Neural progenitor cell (in vitro differentiated cells): Measurements from ENCODE around the gene ZFP3. TPM values are rescaled to one million over a fixed set of nuclear protein-coding genes. Genes with fewer than 3 reads are reported as not detected.
A peak's percentile ranks its signal among the peaks of the same experiment; 100 is the strongest.
"Not testable (repeated sequence)": the region's sequence is repeated elsewhere in the genome, so short reads cannot be mapped to it uniquely, and the experiment has no call there.

Experiments used
- DNase-seq: peaks from one replicate; pipeline ENCODE4 v3.0.0-alpha.2; 2016; ENCODE audit warnings: low spot score
- H2AFZ ChIP-seq: fragments of 200-600 bp; sonication (generic); replicated peaks from 2 replicates; pipeline ENCODE4 v1.6.1; 2016; ENCODE audit warnings: antibody characterized with exemption
- H3F3A ChIP-seq: fragments of 200-600 bp; sonication (generic); 2 replicates; pipeline ENCODE4 v1.6.1; 2016; ENCODE audit warnings: antibody characterized with exemption, low read depth
- H3K27ac ChIP-seq: fragments of 200-600 bp; sonication (generic); 2 replicates; pipeline ENCODE4 v1.5.1; 2016; ENCODE audit warnings: mild to moderate bottlenecking
- H3K27me3 ChIP-seq: fragments of 200-600 bp; sonication (generic); 2 replicates; pipeline ENCODE4 v1.6.1; 2016; ENCODE audit warnings: mild to moderate bottlenecking, moderate library complexity
- H3K36me3 ChIP-seq: fragments of 200-600 bp; sonication (generic); 2 replicates; pipeline ENCODE4 v1.5.1; 2016
- H3K4me1 ChIP-seq: fragments of 200-600 bp; sonication (generic); 2 replicates; pipeline ENCODE4 v1.6.1; 2016; ENCODE audit warnings: mixed run types
- H3K4me2 ChIP-seq: fragments of 200-600 bp; sonication (generic); 2 replicates; pipeline ENCODE4 v1.6.1; 2016
- H3K4me3 ChIP-seq: fragments of 200-600 bp; sonication (generic); 2 replicates; pipeline ENCODE4 v1.5.1; 2016
- H3K79me2 ChIP-seq: fragments of 200-600 bp; sonication (generic); 2 replicates; pipeline ENCODE4 v1.6.1; 2016; ENCODE audit warnings: low read depth
- H3K9ac ChIP-seq: fragments of 200-600 bp; sonication (generic); 2 replicates; pipeline ENCODE4 v1.6.1; 2016
- H3K9me3 ChIP-seq: fragments of 200-600 bp; sonication (generic); 2 replicates; pipeline ENCODE4 v1.5.1; 2016; ENCODE audit warnings: low read depth
- H4K20me1 ChIP-seq: fragments of 200-600 bp; sonication (generic); 2 replicates; pipeline ENCODE4 v1.6.1; 2016; ENCODE audit warnings: low read depth
- H3K27ac Mint-ChIP-seq: 3 replicates; pipeline ENCODE4 v1.8.0; 2021; ENCODE audit warnings: mixed read lengths
- H3K27me3 Mint-ChIP-seq: 2 replicates; pipeline ENCODE4 v1.8.0; 2022; ENCODE audit warnings: low read depth, mild to moderate bottlenecking, inconsistent platforms, moderate library complexity, mixed read lengths; ENCODE audit not compliant: insufficient read depth
- H3K36me3 Mint-ChIP-seq: 3 replicates; pipeline ENCODE4 v1.8.0; 2021; ENCODE audit warnings: mixed read lengths
- H3K4me1 Mint-ChIP-seq: 3 replicates; pipeline ENCODE4 v1.8.0; 2021; ENCODE audit warnings: mixed read lengths
- H3K4me3 Mint-ChIP-seq: 3 replicates; pipeline ENCODE4 v1.8.0; 2021; ENCODE audit warnings: mild to moderate bottlenecking, moderate library complexity, mixed read lengths
- H3K9me3 Mint-ChIP-seq: 3 replicates; pipeline ENCODE4 v1.8.0; 2020; ENCODE audit warnings: mixed read lengths
- CTCF ChIP-seq: fragments of 200-600 bp; sonication (generic); IDR thresholded peaks from 2 replicates; pipeline ENCODE4 v1.5.1; 2017; ENCODE audit warnings: antibody characterized with exemption, mild to moderate bottlenecking
- EZH2 ChIP-seq: fragments of 200-600 bp; sonication (generic); IDR thresholded peaks from 2 replicates; pipeline ENCODE4 v1.6.1; 2017; ENCODE audit warnings: antibody characterized with exemption, mild to moderate bottlenecking, moderate library complexity
- EZH2phosphoT487 ChIP-seq: fragments of 200-600 bp; sonication (generic); IDR thresholded peaks from 2 replicates; pipeline ENCODE4 v1.6.1; 2017; ENCODE audit warnings: antibody characterized with exemption
- total RNA-seq: library from RNA; depleted of rRNA; stranded (reverse); fragments of >200 nt; gene quantifications from 2 replicates; pipeline ENCODE4 v1.2.3, GENCODE V29; 2015; ENCODE audit warnings: low replicate concordance

ZFP3 gene
- total RNA-seq, 1 donor from 2014 or later = 0.34 TPM

GRCh38 chr17:5115673-5116651 lies 37.7 kb downstream of the ZFP3 start, which contains the start of gene USP6:
TSS of gene USP6 (plus strand) at chr17:5116032. CDS start at chr17:5130368, 14,336 bp downstream.
- Histone ChIP-seq H3K4me2 (no peak within 1 kb of the TSS), H4K20me1 (no peaks in the 10 kb centered on the region), H3K9ac (no peak within 1 kb of the TSS), H3F3A (peaks cover 15% of the 10 kb centered on the region), H3K9me3 (no peaks in the 10 kb centered on the region), H3K27ac (no peak within 1 kb of the TSS), H3K36me3 (no peaks in the 10 kb centered on the region), H3K4me3 (no peak within 1 kb of the TSS), H3K27me3 (no peaks in the 10 kb centered on the region), H3K79me2 (peaks cover 6% of the 10 kb centered on the region), H2AFZ (no peak within 1 kb of the TSS), H3K4me1 (peaks cover 2% of the 10 kb centered on the region)
- H3K4me1 Mint-ChIP-seq = peaks cover 5% of the 10 kb centered on the region
- H3K4me3 Mint-ChIP-seq = no peak within 1 kb of the TSS
- H3K27ac Mint-ChIP-seq = peak within 1 kb of the TSS; percentile 57
- TF ChIP-seq EZH2 = no peak
- TF ChIP-seq CTCF = no peak
- no peak for TF ChIP-seq EZH2phosphoT487
- peaks cover 3% of the 10 kb centered on the region for H3K27me3 Mint-ChIP-seq
- peaks cover 23% of the 10 kb centered on the region for H3K9me3 Mint-ChIP-seq
- H3K36me3 Mint-ChIP-seq = peaks cover 10% of the 10 kb centered on the region
- no peak for DNase-seq

GRCh38 chr17:5118219-5118618 lies 40.0 kb downstream of the ZFP3 start:
- Histone ChIP-seq H3K9ac (no peak overlapping the region), H3K4me1 (no peaks in the 10 kb centered on the region), H3K27ac (no peak overlapping the region), H2AFZ (no peak overlapping the region), H3K36me3 (no peaks in the 10 kb centered on the region), H3K9me3 (no peaks in the 10 kb centered on the region), H4K20me1 (no peaks in the 10 kb centered on the region), H3K79me2 (no peaks in the 10 kb centered on the region), H3K27me3 (peaks cover 20% of the 10 kb centered on the region), H3K4me3 (no peak overlapping the region), H3F3A (peaks cover 9% of the 10 kb centered on the region), H3K4me2 (no peak overlapping the region)
- Mint-ChIP-seq H3K36me3 (peaks cover 7% of the 10 kb centered on the region), H3K4me3 (no peak overlapping the region), H3K4me1 (peaks cover 4% of the 10 kb centered on the region), H3K27me3 (peaks cover 9% of the 10 kb centered on the region), H3K27ac (no peak overlapping the region), H3K9me3 (peaks cover 21% of the 10 kb centered on the region)
- DNase-seq = no peak
- TF ChIP-seq EZH2 = no peak
- TF ChIP-seq EZH2phosphoT487 = no peak
- no peak for TF ChIP-seq CTCF

GRCh38 chr17:5120036-5120435 lies 41.8 kb downstream of the ZFP3 start:
- TF ChIP-seq CTCF (no peak), EZH2phosphoT487 (no peak), EZH2 (no peak)
- Mint-ChIP-seq H3K27ac (no peak overlapping the region), H3K9me3 (peaks cover 18% of the 10 kb centered on the region), H3K4me3 (no peak overlapping the region), H3K4me1 (peaks cover 4% of the 10 kb centered on the region), H3K36me3 (no peaks in the 10 kb centered on the region), H3K27me3 (peaks cover 15% of the 10 kb centered on the region)
- Histone ChIP-seq H3K36me3 (no peaks in the 10 kb centered on the region), H3K4me2 (no peak overlapping the region), H4K20me1 (no peaks in the 10 kb centered on the region), H3F3A (no peaks in the 10 kb centered on the region), H3K79me2 (no peaks in the 10 kb centered on the region), H3K27me3 (peaks cover 29% of the 10 kb centered on the region), H3K4me1 (no peaks in the 10 kb centered on the region), H3K9ac (no peak overlapping the region), H3K27ac (no peak overlapping the region), H2AFZ (no peak overlapping the region), H3K4me3 (no peak overlapping the region), H3K9me3 (no peaks in the 10 kb centered on the region)
- no peak for DNase-seq

- DNase-seq, H3K4me3 Mint-ChIP-seq: not testable (repeated sequence)
Observed at GRCh38 chr17:5120436-5121185, 42.3 kb downstream of the ZFP3 start.

More at GRCh38 chr17:5120436-5121185, 42.3 kb downstream of the ZFP3 start:
- H3K79me2 ChIP-seq, H3K36me3 Mint-ChIP-seq, H3K4me2 ChIP-seq, H3K36me3 ChIP-seq, H3K4me3 ChIP-seq, H2AFZ ChIP-seq, H3K9ac ChIP-seq, H4K20me1 ChIP-seq, H3K27ac Mint-ChIP-seq, H3K4me1 ChIP-seq, H3F3A ChIP-seq, H3K4me1 Mint-ChIP-seq, H3K27ac ChIP-seq, H3K9me3 ChIP-seq: not testable (repeated sequence)
- H3K27me3 Mint-ChIP-seq = peaks cover 15% of the 10 kb centered on the region
- peaks cover 29% of the 10 kb centered on the region for H3K27me3 ChIP-seq
- peaks cover 16% of the 10 kb centered on the region for H3K9me3 Mint-ChIP-seq
